Mesenchymal stem cell (in vitro differentiated cells and primary cell): ENCODE data around the gene TIPRL. TPM values are rescaled to one million over a fixed set of nuclear protein-coding genes. Genes with fewer than 3 reads are reported as not detected.

Source experiments
- DNase-seq: peaks from one replicate; pipeline ENCODE4 v3.0.0-alpha.2; 2013
- H2AFZ ChIP-seq: one replicate; pipeline ENCODE4 v1.6.1; 2013; ENCODE audit warnings: low read depth, mild to moderate bottlenecking, control low read depth, inconsistent platforms, low read length, moderate library complexity
- H2AK5ac ChIP-seq: 2 replicates; pipeline ENCODE4 v1.6.1; 2013; ENCODE audit warnings: low read length, moderate library complexity, mild to moderate bottlenecking, inconsistent platforms; ENCODE audit not compliant: severe bottlenecking
- H2BK120ac ChIP-seq: one replicate; pipeline ENCODE4 v1.6.1; 2013; ENCODE audit warnings: low read depth, mild to moderate bottlenecking, inconsistent platforms, low read length, moderate library complexity
- H2BK12ac ChIP-seq, 2 experiments: one replicate each; pipeline ENCODE4 v1.6.1; 2013; ENCODE audit warnings: inconsistent platforms in 2 of 2, low read length in 2 of 2, mild to moderate bottlenecking in 2 of 2, moderate library complexity in 2 of 2, control low read depth in 1 of 2
- H2BK15ac ChIP-seq: one replicate; pipeline ENCODE4 v1.6.1; 2013; ENCODE audit warnings: mild to moderate bottlenecking, low read depth, inconsistent platforms; ENCODE audit not compliant: poor library complexity, severe bottlenecking
- H2BK5ac ChIP-seq: 2 replicates; pipeline ENCODE4 v1.6.1; 2013; ENCODE audit warnings: low read depth, mild to moderate bottlenecking, low read length, control low read depth, inconsistent platforms; ENCODE audit not compliant: poor library complexity, severe bottlenecking
- H3K14ac ChIP-seq, 2 experiments: one replicate each; pipeline ENCODE4 v1.6.1; 2013; ENCODE audit warnings: inconsistent platforms in 2 of 2, low read length in 2 of 2, control low read depth in 1 of 2, mild to moderate bottlenecking in 1 of 2, moderate library complexity in 1 of 2
- H3K18ac ChIP-seq, 2 experiments: one replicate each; pipeline ENCODE4 v1.6.1; 2013; ENCODE audit warnings: inconsistent platforms in 2 of 2, low read length in 2 of 2, control low read depth in 1 of 2, low read depth in 1 of 2, mild to moderate bottlenecking in 1 of 2
- H3K23ac ChIP-seq, 2 experiments: one replicate each; pipeline ENCODE4 v1.6.1; 2013; ENCODE audit warnings: inconsistent platforms in 2 of 2, low read length in 2 of 2, mild to moderate bottlenecking in 2 of 2, moderate library complexity in 2 of 2, control low read depth in 1 of 2
- H3K27ac ChIP-seq: 2 replicates; pipeline ENCODE4 v1.5.1; 2013; ENCODE audit warnings: mild to moderate bottlenecking, moderate library complexity, low read length, control low read depth, inconsistent platforms; ENCODE audit not compliant: poor library complexity, severe bottlenecking
- H3K27me3 ChIP-seq, 2 experiments: 2 replicates each; pipeline versions ENCODE4 v1.6.1 to v1.7.0; 2013; ENCODE audit warnings: low read length in 2 of 2, mild to moderate bottlenecking in 2 of 2, moderate library complexity in 2 of 2, control low read depth in 1 of 2, inconsistent platforms in 1 of 2; ENCODE audit not compliant: control insufficient read depth in 1 of 2, insufficient read depth in 1 of 2
- H3K36me3 ChIP-seq, 2 experiments: 2 replicates each; pipeline versions ENCODE4 v1.6.1 to v1.7.0; 2013; ENCODE audit warnings: low read length in 2 of 2, control low read depth in 1 of 2, inconsistent platforms in 1 of 2, low read depth in 1 of 2, mild to moderate bottlenecking in 1 of 2; ENCODE audit not compliant: insufficient read depth in 2 of 2, control insufficient read depth in 1 of 2
- H3K4ac ChIP-seq, 2 experiments: one replicate each; pipeline ENCODE4 v1.6.1; 2013; ENCODE audit warnings: inconsistent platforms in 2 of 2, low read length in 2 of 2, mild to moderate bottlenecking in 2 of 2, moderate library complexity in 2 of 2, control low read depth in 1 of 2, low read depth in 1 of 2
- H3K4me1 ChIP-seq: 2 replicates; pipeline ENCODE4 v1.6.1; 2013; ENCODE audit warnings: low read depth, low read length, control low read depth; ENCODE audit not compliant: control insufficient read depth, insufficient read depth
- H3K4me2 ChIP-seq: 2 replicates; pipeline ENCODE4 v1.6.1; 2013; ENCODE audit warnings: low read length, mild to moderate bottlenecking, inconsistent platforms; ENCODE audit not compliant: poor library complexity, severe bottlenecking
- H3K4me3 ChIP-seq, 2 experiments: 2 replicates each; pipeline versions ENCODE4 v1.5.1 to v1.7.0; 2013; ENCODE audit warnings: low read length in 2 of 2, mild to moderate bottlenecking in 2 of 2, control low read depth in 1 of 2, low read depth in 1 of 2; ENCODE audit not compliant: insufficient read depth in 1 of 2
- H3K79me1 ChIP-seq: replicated peaks from 2 replicates; pipeline ENCODE4 v1.6.1; 2013; ENCODE audit warnings: mild to moderate bottlenecking, control low read depth, low read length, inconsistent platforms; ENCODE audit not compliant: poor library complexity, severe bottlenecking
- H3K9ac ChIP-seq: 2 replicates; pipeline ENCODE4 v1.7.0; 2013; ENCODE audit warnings: mild to moderate bottlenecking, low read length, moderate library complexity
- H3K9me3 ChIP-seq: 2 replicates; pipeline ENCODE4 v1.7.0; 2013; ENCODE audit warnings: mild to moderate bottlenecking, low read length; ENCODE audit not compliant: control insufficient read depth
- H4K8ac ChIP-seq: one replicate; pipeline ENCODE4 v1.6.1; 2013; ENCODE audit warnings: inconsistent platforms, mild to moderate bottlenecking, low read length, moderate library complexity
- H4K91ac ChIP-seq: one replicate; pipeline ENCODE4 v1.6.1; 2013; ENCODE audit warnings: mild to moderate bottlenecking, low read length, inconsistent platforms
- WGBS: methylation state at CpG from one replicate; pipeline ENCODE4 v1.1.7; 2013; ENCODE audit warnings: mixed read lengths; 5-methylcytosine and 5-hydroxymethylcytosine counted together
- small RNA-seq: library from polyadenylated mRNA; stranded (forward); fragments of <200 nt; extraction: miRNeasy Mini kit (QIAGEN cat#:217004); gene quantifications from one replicate; pipeline ENCODE3, GENCODE V24; 2013; ENCODE audit warnings: low read depth

Gene TIPRL

GRCh38 chr1:168245042-168245441, 66.3 kb downstream of the TIPRL start:
- no peak overlapping the region for H2BK15ac ChIP-seq
- DNase-seq, result no peak
- H2BK120ac ChIP-seq, result no peak overlapping the region
- no peak overlapping the region for H2AFZ ChIP-seq
- no peak overlapping the region for H3K23ac ChIP-seq
- no peak overlapping the region for H3K9ac ChIP-seq
- no peak overlapping the region for H3K4me3 ChIP-seq
- no CpG with 5 or more reads among the region's 3 CpGs for WGBS
- H3K18ac ChIP-seq, result no peak overlapping the region
- no peak overlapping the region for H4K91ac ChIP-seq
- H3K9me3 ChIP-seq, result no peaks in the 10 kb centered on the region
- H2BK12ac ChIP-seq, result no peak overlapping the region
- H3K4me1 ChIP-seq, result peaks cover 9% of the 10 kb centered on the region
- H2BK5ac ChIP-seq, result no peak overlapping the region
- H3K79me1 ChIP-seq, result peaks cover 36% of the 10 kb centered on the region
- H4K8ac ChIP-seq, result no peak overlapping the region
- no peak overlapping the region for H3K14ac ChIP-seq
- H2AK5ac ChIP-seq, result no peak overlapping the region
- H3K4ac ChIP-seq, result no peak overlapping the region
- H3K4me2 ChIP-seq, result no peak overlapping the region
- H3K27ac ChIP-seq, result no peak overlapping the region
- peaks cover 33 to 76% of the 10 kb centered on the region in 2 experiments for H3K36me3 ChIP-seq
- H3K27me3 ChIP-seq, result no peaks in the 10 kb centered on the region

- H3K23ac ChIP-seq, result no peak overlapping the region
- no peak overlapping the region for H2AK5ac ChIP-seq
- H3K27me3 ChIP-seq, result no peaks in the 10 kb centered on the region
- no peak overlapping the region for H4K91ac ChIP-seq
- no peak overlapping the region for H3K4me3 ChIP-seq
- H2AFZ ChIP-seq, result no peak overlapping the region
- H2BK12ac ChIP-seq, result no peak overlapping the region
- H3K4ac ChIP-seq, result no peak overlapping the region
- no peak overlapping the region for H4K8ac ChIP-seq
- no peaks in the 10 kb centered on the region for H3K9me3 ChIP-seq
- H3K14ac ChIP-seq, result no peak overlapping the region
- no peak overlapping the region for H3K9ac ChIP-seq
- H3K18ac ChIP-seq, result no peak overlapping the region
- H2BK120ac ChIP-seq, result no peak overlapping the region
- 99% methylated on average over 4 of the region's 5 CpGs for WGBS
- H3K27ac ChIP-seq, result no peak overlapping the region
- no peak for DNase-seq
- peaks cover 33 to 76% of the 10 kb centered on the region in 2 experiments for H3K36me3 ChIP-seq
- peaks cover 9% of the 10 kb centered on the region for H3K4me1 ChIP-seq
- no peak overlapping the region for H2BK15ac ChIP-seq
- H3K4me2 ChIP-seq, result no peak overlapping the region
- no peak overlapping the region for H2BK5ac ChIP-seq
- H3K79me1 ChIP-seq, result peaks cover 31% of the 10 kb centered on the region
Measured at GRCh38 chr1:168246506-168246905, 67.7 kb downstream of the TIPRL start.

Small RNA genes lying within 50 kb of the gene (small RNA-seq; reads per million reads assigned to genes)
- not detected for gene AL021397.1
